HG03571 (cell line): ENCODE data around the gene CRIM1.

Source experiments
- ATAC-seq: cut with Tn5 transposase; IDR thresholded peaks from one replicate; pipeline ENCODE4 v1.9.1; 2021; ENCODE audit not compliant: unreplicated experiment

CRIM1 gene

GRCh38 chr2:36480028-36480427, 124.5 kb downstream of the CRIM1 start:
- ATAC-seq: no peak

- no peak for ATAC-seq
Measured at GRCh38 chr2:36480636-36481035, 125.1 kb downstream of the CRIM1 start.

GRCh38 chr2:36481709-36482108, 126.1 kb downstream of the CRIM1 start:
- ATAC-seq: no peak

- no peak for ATAC-seq
Measured at GRCh38 chr2:36482576-36483214, 127.1 kb downstream of the CRIM1 start.

GRCh38 chr2:36483290-36483689, 127.7 kb downstream of the CRIM1 start:
- no peak for ATAC-seq

- ATAC-seq: no peak
Measured at GRCh38 chr2:36484454-36484853, 128.9 kb downstream of the CRIM1 start.

GRCh38 chr2:36485521-36485920, 129.9 kb downstream of the CRIM1 start:
- no peak for ATAC-seq

GRCh38 chr2:36486521-36487044, 131.0 kb downstream of the CRIM1 start:
- ATAC-seq: no peak

- no peak for ATAC-seq
Measured at GRCh38 chr2:36487947-36488346, 132.4 kb downstream of the CRIM1 start.

- no peak for ATAC-seq
Measured at GRCh38 chr2:36489281-36489680, 133.7 kb downstream of the CRIM1 start.

GRCh38 chr2:36490749-36491148, 135.2 kb downstream of the CRIM1 start:
- no peak for ATAC-seq

- no peak for ATAC-seq
Measured at GRCh38 chr2:36492216-36492945, 136.8 kb downstream of the CRIM1 start.

- ATAC-seq: no peak
Measured at GRCh38 chr2:36493306-36493705, 137.7 kb downstream of the CRIM1 start.

GRCh38 chr2:36497570-36498163, 142.1 kb downstream of the CRIM1 start:
- ATAC-seq: no peak

- no peak for ATAC-seq
Measured at GRCh38 chr2:36499128-36499820, 143.7 kb downstream of the CRIM1 start.

- no peak for ATAC-seq
Measured at GRCh38 chr2:36500072-36500471, 144.5 kb downstream of the CRIM1 start.

- ATAC-seq: no peak
Measured at GRCh38 chr2:36502081-36502480, 146.5 kb downstream of the CRIM1 start.

- peak; percentile 83 for ATAC-seq
Measured at GRCh38 chr2:36507408-36507812, 151.8 kb downstream of the CRIM1 start.

- no peak for ATAC-seq
Measured at GRCh38 chr2:36509075-36509474, 153.5 kb downstream of the CRIM1 start.

- ATAC-seq: no peak
Measured at GRCh38 chr2:36511858-36512603, 156.5 kb downstream of the CRIM1 start.

- no peak for ATAC-seq
Measured at GRCh38 chr2:36512705-36513104, 157.1 kb downstream of the CRIM1 start.
